ENCODE data around the gene TMA7B. TPM values are rescaled to one million over a fixed set of nuclear protein-coding genes. Genes with fewer than 3 reads are reported as not detected.

The TMA7B gene
- total and polyA plus RNA-seq, 11 donors = 0.24 TPM; not detected in 10

DNA sequence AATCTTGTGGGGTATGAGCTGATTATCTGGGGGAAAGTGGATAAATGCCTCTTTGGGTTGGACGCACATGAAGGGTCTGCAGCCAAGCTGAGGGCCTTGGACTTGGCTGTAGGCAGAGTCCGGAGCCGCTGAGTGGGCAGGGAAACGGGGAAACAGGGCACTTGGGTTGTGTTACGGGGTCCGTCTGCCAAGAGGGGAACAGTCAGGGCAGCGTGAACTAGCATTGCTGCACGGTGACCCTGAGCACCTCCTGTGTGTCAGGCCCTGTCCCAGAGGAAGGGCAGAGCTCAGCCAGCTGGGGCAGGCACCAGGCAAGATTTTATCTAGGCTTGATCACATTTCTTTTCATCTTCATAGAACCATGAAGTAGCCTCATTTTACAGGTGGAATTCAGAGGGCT, 46.4 kb downstream of the TMA7B start:
- no peak for TF ChIP-seq CTCF (IDR thresholded peaks at IDR 0.05)
- no peak for TF ChIP-seq POLR2A (IDR thresholded peaks at IDR 0.05)
- Histone ChIP-seq H3K27ac (no peak overlapping the region), H3K36me3 (no peaks in the 10 kb centered on the region), H3K27me3 (peaks cover 0 to 38% (median 13%) of the 10 kb centered on the region in 9 donors), H3K4me1 (peaks cover 0 to 10% (median 0%) of the 10 kb centered on the region in 12 donors), H3K9me3 (no peaks in the 10 kb centered on the region), H3K4me3 (no peak overlapping the region)
- ATAC-seq = no peak
- intact Hi-C loops (cut with DNase I) = no loop called here
- 70 to 86% (median 72%) methylated on average over 7 to 8 of the region's 8 CpGs for WGBS, 4 donors
- DNase-seq = no peak

DNA sequence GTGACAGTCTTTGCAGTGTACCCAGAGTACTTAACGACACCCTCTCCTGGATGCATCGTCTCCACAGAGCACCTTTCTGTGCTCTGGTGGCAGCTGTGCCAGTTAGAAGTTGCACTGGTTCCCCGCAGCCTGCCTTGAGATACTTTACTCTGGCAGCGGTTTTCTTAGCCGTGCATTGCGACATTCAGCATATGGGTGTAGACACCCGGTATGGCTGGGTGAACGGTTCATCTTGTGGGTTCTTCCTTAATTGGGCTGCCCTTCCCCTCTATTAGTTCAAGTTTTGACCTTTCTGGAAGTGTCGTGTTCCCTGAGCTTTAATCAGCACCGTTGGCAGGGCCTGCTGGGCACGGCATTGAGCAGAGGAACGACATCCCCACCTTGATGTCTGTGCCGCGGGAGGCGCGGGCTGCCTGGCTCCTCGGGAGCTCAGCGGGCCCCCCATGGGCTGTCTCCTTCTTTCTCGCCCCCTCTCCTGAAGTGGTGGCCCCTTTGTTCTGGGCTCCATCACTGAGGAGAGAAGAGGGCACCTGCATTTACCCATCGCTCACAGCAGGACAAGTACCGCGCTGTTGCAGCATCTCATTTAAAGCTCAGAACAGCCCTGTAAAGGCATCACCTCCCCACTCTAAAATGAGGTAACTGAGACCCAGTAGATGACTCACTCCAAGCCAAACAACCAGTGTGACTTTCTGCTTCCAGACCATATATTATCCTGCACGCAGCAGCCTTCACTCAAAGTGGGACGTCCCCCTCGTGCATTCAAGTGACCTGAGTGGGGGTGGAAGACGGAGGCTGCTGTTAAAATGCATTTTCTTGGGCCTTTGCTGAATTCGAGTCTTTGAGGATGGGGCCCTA, 47.9 kb downstream of the TMA7B start:
- H3K9me3 ChIP-seq = no peaks in the 10 kb centered on the region
- 72 to 78% (median 76%) methylated on average over 27 of the region's 27 CpGs for WGBS, 4 donors
- H3K4me1 ChIP-seq = peaks cover 0 to 10% (median 0%) of the 10 kb centered on the region in 12 donors
- H3K27ac ChIP-seq = no peak overlapping the region
- DNase-seq (no peak), ATAC-seq (peak in 1 of 4 donors; percentile 37)
- H3K36me3 ChIP-seq = no peaks in the 10 kb centered on the region
- H3K4me3 ChIP-seq = no peak overlapping the region
- TF ChIP-seq POLR2A (IDR thresholded peaks at IDR 0.05) (no peak), CTCF (IDR thresholded peaks at IDR 0.05) (no peak)
- H3K27me3 ChIP-seq = peaks cover 0 to 42% (median 13%) of the 10 kb centered on the region in 9 donors
- intact Hi-C loops (cut with DNase I) = no loop called here

- Histone ChIP-seq H3K9me3 (no peaks in the 10 kb centered on the region), H3K4me1 (peaks cover 0 to 10% (median 0%) of the 10 kb centered on the region in 12 donors), H3K36me3 (no peaks in the 10 kb centered on the region), H3K27me3 (peaks cover 0 to 42% (median 13%) of the 10 kb centered on the region in 9 donors), H3K27ac (no peak overlapping the region), H3K4me3 (no peak overlapping the region)
- WGBS, 4 donors = 56 to 63% (median 59%) methylated on average over 10 of the region's 10 CpGs
- ATAC-seq (no peak), DNase-seq (no peak)
- TF ChIP-seq POLR2A (IDR thresholded peaks at IDR 0.05) (no peak), CTCF (IDR thresholded peaks at IDR 0.05) (no peak)
- intact Hi-C loops (cut with DNase I) = no loop called here
Measured at GRCh38 chr22:40008726-40009291, 48.6 kb downstream of the TMA7B start.

DNA sequence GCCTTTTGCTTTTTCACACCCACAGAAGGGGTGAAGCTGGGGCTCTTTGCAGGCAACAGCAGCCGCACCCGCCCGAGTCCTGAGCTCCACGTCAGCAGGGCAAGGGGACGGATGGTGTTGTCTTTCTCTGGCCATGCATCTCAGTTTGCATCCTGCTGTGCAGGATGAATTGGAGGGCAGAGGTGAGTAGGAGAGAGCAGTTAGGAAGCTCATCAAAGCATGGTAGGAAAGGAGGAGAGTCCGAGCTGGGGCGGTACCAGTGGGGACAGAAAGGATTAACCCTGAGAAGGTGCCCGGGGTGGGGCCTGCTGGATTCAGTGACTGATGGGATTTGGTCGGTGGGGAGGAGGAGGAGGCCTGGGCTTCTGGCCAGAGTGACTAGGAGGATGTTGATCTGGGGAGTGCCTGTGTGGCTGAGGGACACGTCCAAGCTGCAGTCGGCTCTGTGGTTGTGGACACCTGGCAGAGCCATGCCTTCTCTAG, 49.1 kb downstream of the TMA7B start:
- ATAC-seq (peak in 1 of 4 donors; percentile 22), DNase-seq (no peak)
- Histone ChIP-seq H3K9me3 (no peaks in the 10 kb centered on the region), H3K27ac (no peak overlapping the region), H3K27me3 (peaks cover 0 to 42% (median 13%) of the 10 kb centered on the region in 9 donors), H3K36me3 (no peaks in the 10 kb centered on the region), H3K4me1 (peaks cover 0 to 10% (median 0%) of the 10 kb centered on the region in 12 donors), H3K4me3 (no peak overlapping the region)
- 14 to 30% (median 22%) methylated on average over 11 of the region's 11 CpGs for WGBS, 4 donors
- intact Hi-C loops (cut with DNase I) = no loop called here
- TF ChIP-seq CTCF (IDR thresholded peaks at IDR 0.05) (no peak), POLR2A (IDR thresholded peaks at IDR 0.05) (no peak)
